ENCODE measurements around the gene ST7.
"Not testable (repeated sequence)": the region's sequence is repeated elsewhere in the genome, so short reads cannot be mapped to it uniquely, and the experiment has no call there.

The ST7 gene, protein sequence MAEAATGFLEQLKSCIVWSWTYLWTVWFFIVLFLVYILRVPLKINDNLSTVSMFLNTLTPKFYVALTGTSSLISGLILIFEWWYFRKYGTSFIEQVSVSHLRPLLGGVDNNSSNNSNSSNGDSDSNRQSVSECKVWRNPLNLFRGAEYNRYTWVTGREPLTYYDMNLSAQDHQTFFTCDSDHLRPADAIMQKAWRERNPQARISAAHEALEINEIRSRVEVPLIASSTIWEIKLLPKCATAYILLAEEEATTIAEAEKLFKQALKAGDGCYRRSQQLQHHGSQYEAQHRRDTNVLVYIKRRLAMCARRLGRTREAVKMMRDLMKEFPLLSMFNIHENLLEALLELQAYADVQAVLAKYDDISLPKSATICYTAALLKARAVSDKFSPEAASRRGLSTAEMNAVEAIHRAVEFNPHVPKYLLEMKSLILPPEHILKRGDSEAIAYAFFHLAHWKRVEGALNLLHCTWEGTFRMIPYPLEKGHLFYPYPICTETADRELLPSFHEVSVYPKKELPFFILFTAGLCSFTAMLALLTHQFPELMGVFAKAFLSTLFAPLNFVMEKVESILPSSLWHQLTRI

DNA sequence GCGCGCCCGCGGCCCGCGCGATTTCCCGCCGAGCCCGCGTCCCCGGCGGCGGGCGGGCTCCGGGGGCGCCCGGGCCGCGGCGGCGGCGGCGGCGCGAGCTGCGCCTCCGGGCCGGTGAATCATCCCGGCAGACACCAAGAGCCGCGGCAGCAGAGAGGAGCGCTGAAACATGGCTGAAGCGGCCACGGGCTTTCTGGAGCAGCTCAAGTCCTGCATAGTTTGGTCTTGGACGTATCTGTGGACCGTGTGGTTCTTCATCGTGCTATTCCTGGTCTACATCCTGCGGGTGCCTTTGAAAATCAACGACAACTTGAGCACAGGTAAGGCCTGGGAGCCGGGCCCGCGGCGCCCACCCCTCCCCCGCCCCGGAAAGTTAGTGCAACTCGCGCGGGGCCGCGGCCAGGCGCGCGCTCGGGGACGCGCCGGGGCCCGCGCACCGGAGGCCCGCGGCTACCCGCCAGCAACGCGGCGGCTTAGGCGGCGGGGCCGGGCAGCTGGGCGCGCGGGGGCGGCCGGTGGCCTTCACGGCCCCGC is at the start of gene ST7:
ST7 (plus strand) TSS at position 130 of the 534 bp plus-strand sequence; CDS start at position 170, 40 bp downstream.
- DNase-seq (ENCODE audit: low read depth): peak; percentile 15

DNA sequence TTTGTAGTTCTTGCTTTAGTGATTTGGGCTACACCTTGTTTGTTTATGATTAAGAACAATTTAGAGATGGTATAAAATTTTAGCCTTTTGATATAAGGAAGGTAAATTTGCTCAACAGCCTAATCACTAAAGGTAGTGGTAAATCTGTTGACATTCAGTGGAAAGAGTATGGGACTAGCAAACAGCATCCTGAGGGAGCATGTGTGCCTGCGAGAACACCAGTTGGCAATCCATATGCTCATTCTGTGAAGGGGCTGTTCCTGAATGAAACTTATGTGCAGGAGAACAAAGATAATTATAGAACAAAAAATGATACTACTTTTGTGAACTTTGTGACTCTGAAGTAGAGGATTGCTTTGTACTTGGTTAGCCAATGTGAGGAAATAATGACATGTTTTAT is 46.9 kb upstream of the ST7 start:
- no peak for DNase-seq (ENCODE audit: low read depth)

DNA sequence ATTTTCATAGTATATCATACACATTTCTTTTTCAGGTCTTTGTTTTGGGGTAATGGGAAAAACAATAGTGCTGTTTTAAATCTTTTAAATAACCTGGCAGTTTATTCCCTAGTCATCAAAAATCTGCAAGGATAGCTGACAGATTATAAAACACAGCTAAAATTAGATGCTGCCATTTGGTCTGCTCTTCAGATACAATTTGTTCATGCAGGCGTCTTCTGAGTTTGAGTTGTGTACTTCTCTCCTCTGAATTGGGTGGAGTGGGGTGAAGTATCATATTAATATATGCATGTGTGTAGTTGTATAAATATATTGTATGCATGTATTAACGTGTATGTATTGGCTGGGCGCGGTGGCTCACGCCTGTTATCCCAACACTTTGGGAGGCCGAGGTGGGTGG is 42.9 kb upstream of the ST7 start:
- DNase-seq (ENCODE audit: low read depth): no peak

DNA sequence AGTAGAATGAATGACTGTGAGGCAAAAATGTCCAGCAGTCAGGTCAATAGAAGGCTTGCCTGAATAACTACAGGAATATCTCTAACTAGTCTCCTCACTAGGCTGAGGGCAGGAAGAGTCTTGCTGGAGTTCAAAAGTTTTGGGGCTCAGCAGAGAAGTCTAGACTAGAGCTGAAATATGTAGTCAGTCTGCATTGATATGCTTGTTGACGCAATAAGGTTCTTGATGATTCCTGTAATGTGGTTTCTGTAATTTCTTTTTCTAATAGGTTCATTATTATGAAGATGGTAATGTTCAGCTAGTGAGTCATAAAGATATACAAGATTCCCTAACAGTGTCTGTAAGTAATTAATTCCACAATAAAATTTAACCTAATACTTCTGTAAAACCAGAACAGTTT is 41.5 kb upstream of the ST7 start:
- no peak for DNase-seq (ENCODE audit: low read depth)

DNA sequence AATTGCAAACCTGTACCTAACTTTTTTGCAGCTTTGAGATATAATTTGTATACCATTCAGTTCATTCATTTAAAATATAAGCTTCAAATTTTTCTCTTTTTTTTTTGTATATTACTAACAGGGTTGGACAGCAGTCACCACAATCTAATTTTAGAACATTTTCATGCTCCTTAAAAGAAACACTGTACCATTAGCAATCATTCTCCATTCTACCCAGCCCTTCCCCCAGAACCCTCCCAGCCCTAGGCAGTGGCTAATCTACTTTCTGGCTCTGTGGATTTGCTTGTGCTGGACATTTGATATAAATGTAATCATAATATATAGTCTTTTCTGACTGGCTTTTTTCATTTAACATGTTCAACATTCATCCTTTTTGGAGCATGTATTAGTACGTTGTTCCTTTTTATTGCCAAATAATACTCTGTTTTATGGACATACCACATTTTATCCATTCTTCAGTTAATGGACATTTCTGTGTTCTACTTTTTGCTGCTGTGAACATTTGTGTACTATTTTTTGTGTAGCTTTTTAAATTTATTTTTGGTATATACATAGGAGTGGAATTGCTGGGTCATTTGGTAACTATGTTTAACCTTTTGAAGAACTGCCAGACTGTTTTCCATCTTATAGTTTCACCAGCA is 40.9 kb upstream of the ST7 start:
- DNase-seq (ENCODE audit: low read depth): no peak

DNA sequence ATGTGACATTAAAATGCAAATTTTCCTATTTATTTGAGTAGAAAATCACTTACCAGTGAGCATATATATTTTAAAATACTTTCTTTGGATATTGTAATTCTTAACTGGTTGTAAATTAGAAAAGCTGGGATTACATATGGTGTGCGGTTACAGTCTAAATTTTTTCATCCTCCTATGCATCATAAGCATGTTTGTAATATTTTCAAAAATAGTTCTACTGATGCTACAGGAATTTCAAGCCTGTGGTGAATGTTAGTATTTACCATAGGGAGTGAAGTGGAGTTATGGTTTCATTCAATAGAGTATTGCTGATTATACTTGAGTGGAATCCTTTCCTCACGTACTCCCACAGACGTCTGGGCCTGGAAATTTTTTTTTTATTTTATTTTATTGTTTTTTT is 34.6 kb upstream of the ST7 start:
- no peak for DNase-seq (ENCODE audit: low read depth)

DNA sequence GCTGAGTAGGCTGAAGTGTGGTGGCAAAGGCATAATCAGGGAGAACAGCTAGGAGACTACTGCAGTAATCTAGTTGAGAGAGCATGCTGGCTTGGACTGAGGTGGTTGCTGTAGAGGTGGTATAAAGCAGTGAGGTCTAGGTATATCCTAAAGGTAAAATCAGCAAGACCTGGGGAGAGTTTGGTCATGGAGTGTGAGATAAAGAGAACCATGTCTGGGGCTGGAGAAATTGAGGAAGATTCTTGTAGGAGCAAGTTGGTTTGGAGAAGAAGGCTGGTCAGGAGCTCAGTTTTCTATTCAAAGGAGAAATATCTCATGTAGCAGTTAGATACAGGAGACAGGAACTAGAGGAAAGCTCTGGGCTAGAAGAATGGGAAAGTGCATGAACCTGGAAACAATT is 32.9 kb upstream of the ST7 start:
- DNase-seq (ENCODE audit: low read depth): no peak

DNA sequence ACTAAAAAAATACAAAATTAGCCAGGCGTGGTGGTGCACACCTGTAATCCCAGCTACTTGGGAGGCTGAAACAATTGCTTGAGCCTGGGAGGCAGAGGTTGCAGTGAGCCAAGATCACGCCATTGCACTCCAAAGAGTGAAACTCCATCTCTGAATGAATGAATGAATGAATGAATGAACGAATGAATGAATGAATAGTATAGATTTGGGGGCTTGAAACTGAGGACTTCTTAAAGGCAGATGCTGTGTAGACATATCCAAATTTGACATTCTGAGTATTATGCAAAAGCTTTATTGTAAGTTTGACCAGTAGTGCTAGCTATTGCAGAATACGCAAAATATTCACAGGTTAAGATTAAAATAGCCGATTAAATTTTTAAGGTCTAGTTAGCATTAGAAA is 30.8 kb upstream of the ST7 start:
- no peak for DNase-seq (ENCODE audit: low read depth)

DNA sequence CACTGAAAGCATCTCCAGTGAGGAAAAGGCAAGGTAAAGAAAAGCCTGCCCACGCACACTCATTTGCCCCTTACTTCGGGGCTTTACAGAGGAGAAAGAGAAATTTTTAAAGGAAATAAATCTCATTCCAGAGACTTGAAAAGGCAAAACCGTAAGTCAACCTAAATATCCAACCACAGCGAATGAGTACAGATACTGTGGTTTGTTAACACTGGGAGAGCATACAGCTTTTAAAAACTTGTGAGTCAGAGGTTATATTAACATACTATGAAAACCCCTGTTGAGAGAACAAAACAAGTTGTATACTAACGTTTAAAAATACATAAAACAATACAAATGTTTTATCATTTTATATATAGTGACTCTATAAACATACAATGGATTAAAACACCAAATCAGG is 28.6 kb upstream of the ST7 start:
- no peak for DNase-seq (ENCODE audit: low read depth)

DNA sequence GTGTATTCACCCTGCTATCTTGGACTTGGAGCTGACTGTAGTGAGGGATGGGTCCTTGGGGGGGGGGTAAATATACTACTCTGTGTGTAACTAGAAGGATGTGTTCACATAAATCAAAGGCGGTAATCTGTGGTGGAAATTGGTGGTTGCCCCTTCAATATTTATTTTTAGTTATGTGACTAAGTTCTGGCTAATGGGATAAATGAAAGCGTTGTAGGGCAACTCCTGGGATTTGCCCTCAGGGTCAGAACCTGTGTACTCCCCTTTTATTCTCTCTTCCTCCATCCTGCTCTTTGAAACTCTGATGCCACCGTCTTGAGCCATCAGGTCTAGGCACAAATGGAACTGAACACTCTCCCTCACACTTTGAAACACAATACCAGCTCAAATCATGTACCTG is 24.3 kb upstream of the ST7 start:
- no peak for DNase-seq (ENCODE audit: low read depth)

DNA sequence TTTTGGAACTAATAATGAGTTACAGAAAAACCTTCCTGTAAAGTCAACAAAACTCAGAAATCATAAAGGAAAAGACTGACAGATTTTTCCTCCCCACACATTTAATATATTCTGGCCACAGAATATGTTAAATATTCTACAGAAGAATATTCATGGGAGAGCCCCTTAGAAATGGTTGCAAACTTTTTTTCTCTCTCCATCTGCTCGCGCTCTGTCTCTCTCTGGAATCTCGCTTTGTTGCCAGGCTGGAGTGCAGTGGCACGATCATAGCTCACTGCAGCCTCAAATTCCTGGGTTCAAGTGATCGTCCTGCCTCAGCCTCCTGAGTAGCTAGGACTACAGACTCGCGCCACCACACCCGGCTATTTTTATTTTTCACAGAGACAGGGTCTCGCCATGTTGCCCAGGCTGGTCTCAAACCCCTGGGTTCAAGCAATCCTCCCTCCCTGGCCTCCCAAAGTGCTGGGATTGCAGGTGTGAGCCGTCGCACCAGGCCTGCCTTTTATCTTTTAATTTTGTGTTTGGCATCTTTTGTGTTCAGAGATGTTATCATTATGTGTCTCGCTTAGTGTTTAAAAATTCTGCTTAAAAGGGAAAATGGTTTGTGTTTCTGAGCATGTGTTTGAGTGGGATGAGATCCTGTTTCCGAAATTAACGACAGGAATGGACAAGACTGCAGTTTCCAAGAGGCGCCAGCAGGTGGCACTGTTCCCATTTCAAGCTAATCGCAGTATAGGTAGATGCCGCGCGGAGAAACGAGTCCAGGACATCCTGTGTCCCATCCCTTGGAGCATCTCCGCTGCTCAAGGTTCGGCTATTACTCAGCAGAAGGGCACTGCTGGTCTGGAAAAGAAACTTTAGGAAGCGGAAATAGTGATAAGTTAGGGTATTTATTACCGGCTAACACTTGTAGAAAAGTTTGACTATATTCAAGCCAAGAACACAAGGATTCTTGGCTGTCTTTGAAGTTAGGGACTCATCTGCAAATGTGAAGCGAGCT is 23.1 kb upstream of the ST7 start:
- peak; percentile 23 for DNase-seq (ENCODE audit: low read depth)

DNA sequence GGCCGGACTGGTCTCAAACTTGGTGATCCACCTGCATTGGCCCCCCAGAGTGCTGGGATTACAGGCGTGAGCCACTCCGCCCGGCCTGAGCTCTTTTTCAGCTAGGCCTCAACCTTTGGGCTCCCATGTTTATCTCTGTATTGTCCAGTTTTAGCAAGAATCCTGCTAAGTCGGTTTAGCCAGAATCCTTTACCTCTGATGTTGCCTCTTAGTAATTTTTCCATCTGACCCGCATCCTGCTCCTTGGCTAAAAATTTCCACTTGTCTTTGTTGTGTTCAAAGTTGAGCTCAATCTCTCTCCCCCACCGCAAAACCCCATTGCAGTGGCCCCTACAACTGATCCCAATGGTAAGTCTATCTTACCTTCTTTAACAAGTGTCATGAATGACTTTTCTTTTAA is 20.7 kb upstream of the ST7 start:
- no peak for DNase-seq (ENCODE audit: low read depth)

DNA sequence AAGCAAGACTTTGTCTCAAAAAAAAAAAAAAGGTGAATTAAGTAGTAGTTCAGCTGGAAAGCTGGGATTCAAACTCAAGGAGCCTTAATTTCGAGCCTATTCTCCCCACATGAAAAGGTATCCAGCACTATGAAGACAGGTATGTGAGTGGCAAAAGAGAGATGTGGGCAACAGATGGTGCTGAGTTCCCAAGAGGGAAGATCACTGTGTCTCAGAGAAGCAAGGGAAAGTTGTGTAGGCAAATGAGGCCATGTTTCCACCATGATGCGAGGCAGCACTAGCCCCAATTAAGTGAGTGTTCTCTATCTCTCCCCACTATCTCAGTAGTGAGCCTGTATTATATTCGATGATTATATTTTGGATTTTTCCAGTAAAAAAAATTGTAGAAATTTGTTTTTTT is 19.8 kb upstream of the ST7 start:
- no peak for DNase-seq (ENCODE audit: low read depth)

DNA sequence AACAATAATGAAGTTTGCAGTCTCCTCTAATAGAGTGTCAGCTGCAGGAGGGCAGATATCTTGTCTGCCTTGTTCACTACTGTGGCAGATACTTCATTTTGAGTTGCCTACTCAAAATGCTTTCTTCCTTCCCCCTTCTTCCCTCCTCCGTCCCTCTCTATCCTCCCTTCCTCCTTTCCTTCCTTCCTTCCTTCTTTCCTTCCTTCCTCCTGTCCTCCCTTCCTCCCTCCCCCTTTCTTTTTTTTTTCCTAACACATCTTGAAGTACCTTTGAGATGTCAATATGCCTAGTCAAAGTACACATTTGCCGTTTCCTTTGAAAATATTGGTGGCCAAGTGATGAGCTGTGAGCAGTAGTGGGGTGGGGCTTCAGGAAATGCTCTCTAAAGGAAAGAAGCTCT is 18.7 kb upstream of the ST7 start:
- DNase-seq (ENCODE audit: low read depth): no peak

DNA sequence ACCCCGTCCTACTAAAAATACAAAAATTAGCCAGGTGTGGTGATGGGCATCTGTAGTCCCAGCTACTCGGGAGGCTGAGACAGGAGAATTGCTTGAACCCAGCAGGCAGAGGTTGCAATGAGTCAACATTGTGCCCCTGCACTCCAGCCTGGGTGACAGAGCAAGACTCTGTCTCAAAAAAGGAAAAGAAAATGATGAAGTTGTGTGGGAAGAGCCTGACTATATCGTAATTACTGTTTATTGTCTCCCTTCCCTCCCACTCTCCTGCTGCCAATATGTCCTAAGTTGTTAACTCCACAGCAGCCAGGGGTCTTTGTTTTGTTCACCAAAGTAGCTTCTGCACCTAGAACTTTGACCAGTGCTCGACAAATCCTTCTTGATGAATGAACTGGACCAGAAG is 16.5 kb upstream of the ST7 start:
- not testable (repeated sequence) for DNase-seq (ENCODE audit: low read depth)

DNA sequence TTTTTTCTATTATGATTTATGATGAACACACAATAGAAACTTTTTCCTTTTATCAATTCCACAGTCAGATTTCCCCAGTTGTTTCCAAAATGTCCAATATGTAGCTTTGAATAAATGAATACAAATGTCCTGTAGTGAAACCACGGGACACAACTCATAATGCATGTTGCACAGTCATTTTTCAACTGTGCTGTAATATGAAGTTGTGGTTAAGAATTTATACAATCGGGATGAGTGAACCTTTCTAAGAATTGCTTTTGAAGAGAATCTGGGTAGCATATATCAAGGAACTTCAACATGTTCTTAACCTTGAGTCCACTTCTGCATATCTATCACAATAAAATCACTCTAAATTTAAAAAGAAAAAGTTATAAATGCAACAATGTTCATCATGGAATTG is 14.6 kb upstream of the ST7 start:
- DNase-seq (ENCODE audit: low read depth): no peak

DNA sequence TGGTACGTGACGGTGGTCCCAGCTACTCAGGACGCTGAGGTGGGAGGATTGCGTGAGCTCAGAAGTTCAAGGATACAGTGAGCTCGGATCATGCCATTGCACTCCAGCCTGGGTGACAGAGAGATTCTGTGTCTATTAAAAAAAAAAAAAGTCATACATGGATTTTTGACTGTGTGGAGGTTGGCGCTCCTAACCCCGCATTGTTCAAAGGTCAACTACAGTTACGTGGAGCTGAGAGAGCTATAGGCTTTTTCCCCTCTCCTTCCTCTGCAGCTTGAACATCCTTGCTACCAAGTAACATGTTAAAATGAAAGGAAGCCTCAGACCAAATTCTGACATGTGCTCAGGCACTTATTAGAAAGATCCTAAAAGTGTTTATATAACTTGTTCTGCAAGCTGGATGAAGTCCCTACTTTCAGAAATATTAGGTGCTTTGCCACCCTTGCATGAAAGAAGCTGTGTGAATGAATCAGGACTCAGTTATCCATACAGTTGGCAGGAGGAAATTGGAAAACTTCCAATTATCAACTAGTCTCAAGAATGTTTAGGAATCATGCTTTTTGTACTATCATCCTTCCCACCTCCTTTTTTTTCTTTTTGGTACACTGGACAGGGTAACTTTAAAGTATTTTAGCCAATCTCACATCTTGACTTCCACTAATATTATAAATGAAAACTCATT is 12.5 kb upstream of the ST7 start:
- no peak for DNase-seq (ENCODE audit: low read depth)

DNA sequence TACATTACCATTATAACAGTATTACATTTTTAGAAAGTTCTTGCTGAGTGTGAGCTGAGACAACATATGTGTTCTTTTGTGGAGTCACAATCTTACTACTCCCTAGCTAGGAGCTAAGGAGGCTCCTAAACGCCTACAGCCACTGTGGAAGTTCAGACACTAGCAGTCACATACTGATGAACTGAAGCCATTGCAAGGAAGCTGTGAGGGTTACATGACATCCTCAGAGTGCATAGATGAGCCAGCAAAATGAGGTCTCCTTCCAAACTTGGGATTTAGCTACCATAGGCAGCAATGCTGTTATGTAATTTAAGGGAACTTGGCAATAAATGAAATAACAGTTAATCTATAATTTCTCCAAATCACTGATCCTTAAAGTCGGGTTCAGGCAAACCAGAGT is 10.8 kb upstream of the ST7 start:
- DNase-seq (ENCODE audit: low read depth): no peak

DNA sequence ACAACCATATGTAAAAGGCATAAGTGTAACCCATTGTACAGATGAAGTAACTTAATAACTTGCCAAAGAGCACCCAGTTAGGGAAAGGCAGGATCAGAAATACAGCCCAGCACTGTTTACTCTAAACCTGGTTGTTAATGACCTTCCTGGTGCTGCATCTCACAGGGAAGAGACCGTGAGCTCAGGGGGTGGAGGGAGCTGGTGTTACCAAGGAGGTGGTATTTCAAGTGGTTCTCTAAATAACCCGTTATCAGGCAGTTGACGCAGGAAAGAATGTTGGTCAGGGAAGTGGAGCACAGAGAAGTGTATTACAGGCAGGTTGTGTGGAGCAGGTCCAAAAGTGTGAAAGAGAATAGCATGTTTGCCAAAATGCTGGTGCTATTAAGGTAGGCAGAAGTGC is 4.4 kb upstream of the ST7 start:
- no peak for DNase-seq (ENCODE audit: low read depth)

DNA sequence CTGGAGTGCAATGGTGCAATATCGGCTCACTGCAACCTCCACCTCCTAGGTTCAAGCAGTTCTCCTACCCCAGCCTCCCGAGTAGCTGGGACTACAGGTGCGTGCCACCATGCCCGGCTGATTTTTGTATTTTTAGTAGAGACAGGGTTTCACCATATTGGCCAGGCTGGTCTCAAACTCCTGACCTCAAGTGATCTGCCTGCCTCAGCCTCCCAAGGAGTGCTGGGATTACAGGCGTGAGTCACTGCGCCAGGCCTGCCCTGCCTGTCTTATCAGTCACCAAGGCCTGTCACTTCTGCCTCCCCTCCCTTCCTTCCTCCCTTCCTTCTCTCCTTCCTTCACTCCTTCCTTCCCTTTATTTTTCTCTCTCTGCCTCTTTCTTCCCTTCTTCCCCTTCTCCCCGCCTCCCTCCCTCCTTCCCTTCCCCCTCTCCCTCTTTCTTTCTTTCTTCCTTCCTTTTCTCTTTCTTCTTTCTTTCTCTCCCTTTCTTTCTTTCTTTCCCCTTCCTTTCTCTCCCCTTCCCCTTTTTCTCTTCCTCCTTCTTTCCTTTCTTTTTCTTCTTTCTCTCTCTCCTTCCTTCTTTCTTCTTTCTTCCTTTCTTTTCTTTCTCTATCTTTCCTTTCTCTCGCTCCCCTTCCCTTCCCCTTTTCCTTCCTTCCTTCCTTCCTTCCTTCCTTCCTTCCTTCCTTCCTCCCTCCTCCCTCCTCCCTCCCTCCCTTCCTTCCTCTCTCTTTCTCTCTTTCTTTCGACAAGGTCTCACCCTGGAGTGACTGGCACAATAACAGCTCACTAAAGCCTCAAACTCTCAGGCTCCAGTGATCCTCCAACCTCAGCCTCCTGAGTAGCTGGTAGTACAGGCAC is 3.1 kb upstream of the ST7 start:
- no peak for DNase-seq (ENCODE audit: low read depth)
